K562 (cell line): Measurements from ENCODE around the gene DBF4B. TPM values are rescaled to one million over a fixed set of nuclear protein-coding genes. Genes with fewer than 3 reads are reported as not detected.
"Not testable (repeated sequence)": the region's sequence is repeated elsewhere in the genome, so short reads cannot be mapped to it uniquely, and the experiment has no call there.

Experiments
- ATAC-seq: fragments of 200-7000 bp; cut with Tn5 transposase; 3 replicates; pipeline ENCODE4 v1.9.1; 2020; ENCODE audit warnings: moderate library complexity
- BruUV-seq: library from RNA; stranded (reverse); fragments of 400-500 nt; replicated peaks from 2 replicates; lab custom pipeline; 2021; lab: Mats Ljungman, UMichigan
- CTCF ChIA-PET: fragments of 300-600 bp; formaldehyde crosslinking; extraction: SDS; loops from one replicate; lab custom pipeline; 2021; ENCODE audit warnings: low intra/inter-chr PET ratio; lab: Yijun Ruan, JAX
- POLR2A ChIA-PET: fragments of 300-600, 350-650 bp; sonication (Branson Sonifier 250); formaldehyde crosslinking; extraction: SDS; loops from one replicate; lab custom pipeline; 2021; ENCODE audit warnings: antibody characterized with exemption, inconsistent platforms; lab: Yijun Ruan, JAX
- DNase-seq, 4 experiments: peaks; one replicate each; pipeline versions ENCODE4 v3.0.0 to v3.0.0-alpha.2; 2011 to 2018; ENCODE audit warnings: low spot score in 3 of 4, mixed read lengths in 3 of 4; ENCODE audit errors: extremely low read depth in 1 of 4
- FAIRE-seq: peaks from 2 replicates; lab custom pipeline; 2011; peaks lifted over from hg19 to GRCh38; lab: Jason Lieb, UNC
- H2AFZ ChIP-seq: 2 replicates; pipeline ENCODE4 v1.6.0; 2011; ENCODE audit warnings: low read depth, low read length, control low read depth, inconsistent platforms
- H3K27ac ChIP-seq: fragments of 200-600 bp; 3 replicates; pipeline ENCODE4 v1.8.0; 2011; ENCODE audit warnings: low read depth, mild to moderate bottlenecking, control low read depth, inconsistent platforms, low read length, moderate library complexity, mixed read lengths; ENCODE audit errors: extremely low read depth
- H3K27me3 ChIP-seq, 2 experiments: fragments of 300-600 bp in 1 of 2; 2 replicates in 1 of 2; 3 replicates in 1 of 2; pipeline versions ENCODE4 v1.6.0 to v1.8.0; 2011; ENCODE audit warnings: inconsistent platforms in 2 of 2, low read length in 2 of 2, mild to moderate bottlenecking in 1 of 2, mixed read lengths in 1 of 2, moderate library complexity in 1 of 2; ENCODE audit not compliant: control insufficient read depth in 2 of 2, insufficient read depth in 2 of 2
- H3K36me3 ChIP-seq: fragments of 300-600 bp; 3 replicates; pipeline ENCODE4 v1.8.0; 2011; ENCODE audit warnings: mild to moderate bottlenecking, low read length, inconsistent platforms; ENCODE audit not compliant: control insufficient read depth, insufficient read depth
- H3K4me1 ChIP-seq, 2 experiments: fragments of 200-600 bp in 1 of 2; replicated peaks in 1 of 2; 2 replicates in 1 of 2; 3 replicates in 1 of 2; pipeline versions ENCODE4 v1.5.1 to v1.8.0; 2011; ENCODE audit warnings: inconsistent platforms in 2 of 2, low read length in 2 of 2, mild to moderate bottlenecking in 1 of 2, mixed read lengths in 1 of 2, moderate library complexity in 1 of 2; ENCODE audit not compliant: control insufficient read depth in 2 of 2, insufficient read depth in 2 of 2
- H3K4me2 ChIP-seq: 2 replicates; pipeline ENCODE4 v1.6.1; 2011; ENCODE audit warnings: low read length, control low read depth, inconsistent platforms, mixed read lengths; ENCODE audit not compliant: insufficient read depth
- H3K4me3 ChIP-seq: fragments of 200-600 bp; sonication (generic), shearing (Covaris generic); 2 replicates; pipeline ENCODE4 v1.5.1; 2016; ENCODE audit warnings: control low read depth, inconsistent platforms
- H3K79me2 ChIP-seq: fragments of 200-600 bp; 3 replicates; pipeline ENCODE4 v1.8.0; 2011; ENCODE audit warnings: low read length, inconsistent platforms; ENCODE audit not compliant: control insufficient read depth, insufficient read depth
- H3K9ac ChIP-seq, 2 experiments: 2 replicates each; pipeline versions ENCODE4 v1.6.0 to v1.6.1; 2011; ENCODE audit warnings: low read depth in 2 of 2, low read length in 2 of 2, control low read depth in 1 of 2, inconsistent platforms in 1 of 2, mild to moderate bottlenecking in 1 of 2, mixed read lengths in 1 of 2; ENCODE audit not compliant: insufficient read depth in 1 of 2
- H3K9me1 ChIP-seq: one replicate; pipeline ENCODE4 v1.6.0; 2011; ENCODE audit warnings: inconsistent platforms, mild to moderate bottlenecking, low read length, moderate library complexity; ENCODE audit not compliant: control insufficient read depth, insufficient read depth
- H3K9me3 ChIP-seq: replicated peaks from 2 replicates; pipeline ENCODE4 v1.5.1; 2011; ENCODE audit warnings: low read depth, low read length, inconsistent platforms; ENCODE audit not compliant: control insufficient read depth, insufficient read depth
- H4K20me1 ChIP-seq: replicated peaks from 2 replicates; pipeline ENCODE4 v1.6.1; 2011; ENCODE audit warnings: low read length, inconsistent platforms, mixed read lengths; ENCODE audit not compliant: control insufficient read depth, insufficient read depth
- CEBPB ChIP-seq: fragments of 450-650 bp; IDR thresholded peaks from 2 replicates; pipeline ENCODE4 v1.6.1; 2016; ENCODE audit warnings: missing genetic modification characterization, missing compliant biosample characterization
- FOXA3 ChIP-seq, 2 experiments: fragments of 450-650 bp in 1 of 2; sonication (generic) in 1 of 2; formaldehyde crosslinking; IDR thresholded peaks in 1 of 2; conservative IDR thresholded peaks in 1 of 2; 2 replicates each; pipeline versions ENCODE4 v1.4.0 to v1.8.0; 2020 to 2022; ENCODE audit warnings: mild to moderate bottlenecking in 2 of 2, missing genetic modification reagents in 1 of 2
- KDM5B ChIP-seq: fragments of 200-600 bp; sonication (generic); IDR thresholded peaks from 2 replicates; pipeline ENCODE4 v1.6.1; 2012; ENCODE audit warnings: low read depth, mild to moderate bottlenecking, moderate library complexity, low read length, control low read depth, inconsistent platforms; ENCODE audit not compliant: insufficient replicate concordance
- WGBS: fragments of 100-300 bp; shearing (Covaris generic); methylation state at CpG from one replicate; pipeline ENCODE4 v1.1.6; 2016; ENCODE audit warnings: low coverage, mixed read lengths; ENCODE audit not compliant: insufficient coverage; ENCODE audit errors: missing lambda C conversion rate; 5-methylcytosine and 5-hydroxymethylcytosine counted together
- in situ Hi-C: fragments of 300-500 bp; cut with MboI; formaldehyde crosslinking; loops from 4 replicates; pipeline ENCODE4 v1.15.0; 2018; ENCODE audit warnings: inconsistent platforms, mixed read lengths
- intact Hi-C: fragments of 100-400 bp; cut with micrococcal nuclease; formaldehyde crosslinking; loops from 2 replicates; pipeline ENCODE4 v1.14.2; 2022
- polyA plus RNA-seq, 8 experiments: library from polyadenylated mRNA; depleted of rRNA in 4 of 8; stranded (reverse) in 5 of 8; unstranded in 3 of 8; fragments of >200 nt; fragmentation: Nextera tagmentation in 2 of 8; fragmentation: Illumina TruSeq in 1 of 8; extraction: Ambion mirVana in 2 of 8; extraction: Trizol in 1 of 8; gene quantifications; 2 replicates each; pipeline versions ENCODE4 v1.2.1 to v1.2.3, GENCODE V29; 2011 to 2014; ENCODE audit warnings: inconsistent platforms in 1 of 8, missing spikeins in 1 of 8
- total RNA-seq, 7 experiments: library from RNA; depleted of rRNA in 6 of 7; stranded (reverse); fragments of >200 nt in 6 of 7; fragmentation: Illumina TruSeq in 2 of 7; extraction: Trizol in 2 of 7; gene quantifications; 2 replicates each; pipeline versions ENCODE4 v1.2.1 to v1.2.3, GENCODE V29; 2011 to 2021; ENCODE audit warnings: low replicate concordance in 1 of 7

The DBF4B gene
- total and polyA plus RNA-seq, 9 of the 15 experiments (the other 6 are each of a cell fraction or from before 2014, with no cell fraction given), result 2.5 to 26.9 (median 14.6) TPM

DNA sequence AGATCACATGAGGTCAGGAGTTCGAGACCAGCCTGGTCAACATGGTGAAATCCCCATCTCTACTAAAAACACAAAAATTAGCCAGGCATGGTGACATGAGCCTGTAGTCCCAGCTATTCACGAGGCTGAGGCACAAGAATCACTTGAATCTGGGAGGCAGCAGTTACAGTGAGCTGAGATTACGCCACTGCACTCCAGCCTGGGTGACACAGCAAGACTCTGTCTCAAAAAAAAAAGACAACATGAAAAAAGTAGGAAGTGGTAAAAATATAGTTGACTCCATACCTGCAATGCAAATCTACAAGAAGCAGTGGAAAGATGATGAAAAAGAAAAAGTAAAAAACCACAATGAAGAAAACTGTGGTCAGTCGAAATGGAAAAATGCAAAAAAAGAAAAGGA, 25.2 kb upstream of the DBF4B start:
- FAIRE-seq, H4K20me1 ChIP-seq, H2AFZ ChIP-seq, BruUV-seq, ATAC-seq, H3K79me2 ChIP-seq, H3K4me3 ChIP-seq, H3K9me1 ChIP-seq, H3K9me3 ChIP-seq, intact Hi-C loops, H3K27ac ChIP-seq, DNase-seq, H3K27me3 ChIP-seq, CTCF ChIA-PET, H3K4me1 ChIP-seq, in situ Hi-C loops, H3K4me2 ChIP-seq, H3K9ac ChIP-seq: not testable (repeated sequence)
- 0 out of 2 replicates have a peak, but pooled peaks have one; percentile 40 for TF ChIP-seq CEBPB (tag)
- WGBS, result 73% methylated on average over 4 of the region's 4 CpGs
- POLR2A ChIA-PET, result interaction anchor here (1.2 kb wide), 1 partner anchor 14 kb away, joined by 3 read pairs; no protein-coding TSS in a partner anchor
- peaks cover 46% of the 10 kb centered on the region for H3K36me3 ChIP-seq

DNA sequence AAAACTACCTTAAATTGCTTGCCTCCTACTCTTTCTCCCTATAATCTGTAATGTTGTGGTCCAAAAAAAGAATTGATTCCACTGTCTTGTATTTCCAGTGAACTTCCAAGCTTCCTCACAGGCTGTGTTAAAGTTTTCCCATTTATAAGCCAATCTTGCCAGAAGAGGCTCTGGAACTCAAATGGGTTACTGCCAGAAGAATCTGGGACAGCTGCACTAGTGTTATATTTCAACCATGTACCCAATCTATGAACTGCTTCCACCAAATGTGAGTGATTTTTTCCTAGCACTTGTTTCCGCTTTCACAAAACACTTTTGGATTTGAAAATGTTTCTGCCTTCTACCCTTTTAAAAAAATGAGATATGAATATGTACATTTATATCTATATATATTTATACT, 20.7 kb upstream of the DBF4B start:
- no peak overlapping the region for H3K4me3 ChIP-seq
- H3K36me3 ChIP-seq, result peaks cover 19% of the 10 kb centered on the region; the same call in 2 of the 3 replicates
- H3K27ac ChIP-seq, result no peak overlapping the region
- no peaks in the 10 kb centered on the region for H3K27me3 ChIP-seq
- in situ Hi-C loops (no loop called here), intact Hi-C loops (no loop called here)
- no peak for FAIRE-seq
- H3K9me3 ChIP-seq, result no peaks in the 10 kb centered on the region
- no peak overlapping the region for H3K9ac ChIP-seq
- BruUV-seq, result no TSS peak
- POLR2A ChIA-PET, result interaction anchor here (0.6 to 1.8 kb wide), 4 partner anchors 10 to 154 kb away, joined by 3 to 5 read pairs (median 4); no protein-coding TSS in a partner anchor
- peaks cover 8 to 11% of the 10 kb centered on the region in 2 experiments; a peak in 4 of 5 replicates for H3K4me1 ChIP-seq
- no peak overlapping the region for H3K4me2 ChIP-seq
- 82% methylated on average over 1 of the region's 1 CpG for WGBS
- peaks cover 15% of the 10 kb centered on the region for H3K79me2 ChIP-seq
- no peak overlapping the region for H2AFZ ChIP-seq
- TF ChIP-seq FOXA3 (CRISPR knock-in tag; conservative IDR thresholded peaks at IDR 0.05 in 1 of 2, IDR thresholded peaks at IDR 0.05 in 1 of 2), result no peak
- no peak for TF ChIP-seq KDM5B
- ATAC-seq, result no peak
- CTCF ChIA-PET, result no interaction called here
- H3K9me1 ChIP-seq, result no peaks in the 10 kb centered on the region
- H4K20me1 ChIP-seq, result no peaks in the 10 kb centered on the region
- DNase-seq, result no peak
